HG02840 (cell line): ENCODE data around the gene TRERF1.

Experiments used
- ATAC-seq: cut with Tn5 transposase; IDR thresholded peaks from one replicate; pipeline ENCODE4 v1.9.1; 2021; ENCODE audit warnings: mild to moderate bottlenecking, moderate library complexity, moderate number of reproducible peaks; ENCODE audit not compliant: unreplicated experiment, low FRiP score

TRERF1 gene

GRCh38 chr6:42400061-42400760 is 51.5 kb downstream of the TRERF1 start:
- ATAC-seq: no peak

DNA sequence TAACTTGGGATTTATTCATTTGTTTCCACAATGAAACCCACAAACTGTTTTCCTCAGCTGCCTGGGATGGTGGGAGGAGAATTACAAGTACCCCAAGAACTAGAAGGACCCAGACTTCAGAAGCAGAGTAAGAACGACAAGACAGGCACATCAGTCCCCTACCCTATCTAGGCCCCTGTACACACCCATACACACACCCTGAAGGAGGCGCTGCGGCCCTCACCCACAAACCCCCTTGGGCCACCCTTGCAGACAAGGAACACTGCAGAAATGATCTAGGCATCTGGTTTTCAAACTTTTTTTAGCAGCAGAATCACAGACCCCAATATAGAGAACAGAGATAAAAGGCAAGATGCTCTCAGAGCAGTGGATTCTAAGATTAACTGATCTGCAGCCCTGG is 55.0 kb downstream of the TRERF1 start:
- ATAC-seq: no peak

DNA sequence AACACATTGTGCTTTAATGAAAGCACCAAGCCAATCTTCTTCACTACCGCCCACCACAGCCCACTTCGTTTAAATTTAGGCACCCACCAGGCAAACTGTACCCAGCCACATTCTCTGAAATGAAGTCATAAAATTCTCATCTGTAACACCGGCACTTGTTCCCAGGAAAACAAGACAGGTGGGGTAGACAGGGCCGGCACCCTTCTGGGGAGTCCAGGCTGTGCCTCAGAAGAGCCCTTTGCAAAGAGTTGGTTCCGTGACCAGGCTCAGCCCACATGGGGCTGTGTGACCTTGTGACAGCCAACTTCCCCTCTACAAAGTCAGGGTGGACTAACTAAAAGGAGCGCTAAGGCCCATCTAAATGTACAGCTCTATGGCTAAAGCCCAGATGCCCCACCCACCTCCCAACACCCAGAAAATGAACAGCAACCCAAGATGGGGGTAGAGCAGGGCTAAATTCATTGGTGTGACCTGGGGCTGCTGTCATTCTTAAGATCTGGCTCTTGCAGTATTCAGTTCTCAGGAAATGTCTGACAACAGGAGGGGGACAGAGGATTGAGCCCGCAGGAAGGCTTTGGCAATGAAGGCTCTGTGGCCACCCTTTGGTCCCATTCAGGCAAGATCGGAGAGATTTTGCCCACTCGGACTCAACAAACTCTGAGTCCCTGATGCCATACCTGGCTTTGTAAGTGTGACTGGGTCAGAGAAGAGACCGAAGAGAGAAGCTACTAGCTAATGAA is 56.7 kb downstream of the TRERF1 start:
- ATAC-seq: no peak

GRCh38 chr6:42394151-42394550 is 57.6 kb downstream of the TRERF1 start:
- ATAC-seq: no peak

DNA sequence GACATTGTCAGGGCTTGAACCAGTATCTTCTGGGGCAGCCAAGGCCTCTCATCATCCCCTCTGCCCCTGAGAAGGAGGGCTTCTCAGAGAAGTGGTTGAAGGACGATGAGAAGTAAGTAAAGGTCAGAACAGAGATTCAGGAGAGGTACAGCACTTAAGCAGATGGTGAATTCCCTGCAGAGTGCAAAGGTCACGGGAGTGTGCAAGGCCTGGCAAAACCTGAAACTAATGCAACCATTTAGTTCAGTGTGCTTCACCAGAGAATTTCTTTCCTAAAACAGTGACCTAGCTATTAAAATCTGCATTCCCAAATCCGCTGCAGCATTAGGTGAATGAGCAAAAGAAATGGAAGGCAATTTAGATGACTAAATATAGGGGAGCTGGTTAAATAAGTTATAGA is 58.4 kb downstream of the TRERF1 start:
- ATAC-seq: no peak

DNA sequence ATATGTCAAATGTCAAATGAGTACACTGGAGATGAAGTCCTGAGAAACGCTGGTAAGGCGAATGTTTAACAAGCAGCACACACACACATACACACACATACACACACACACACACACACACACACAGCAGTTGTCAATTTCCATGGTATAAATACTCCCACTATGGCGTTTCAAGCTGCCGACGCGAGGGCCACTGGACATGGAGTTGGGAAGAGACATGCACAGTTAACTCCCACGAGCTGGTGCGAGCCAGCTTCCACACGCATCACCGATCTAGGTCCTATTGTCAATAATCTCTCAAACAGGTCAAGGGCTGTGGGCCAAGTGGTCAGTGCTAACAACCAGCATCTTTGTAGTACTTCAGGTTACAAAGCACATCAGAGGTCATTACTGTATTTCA is 58.9 kb downstream of the TRERF1 start:
- no peak for ATAC-seq

DNA sequence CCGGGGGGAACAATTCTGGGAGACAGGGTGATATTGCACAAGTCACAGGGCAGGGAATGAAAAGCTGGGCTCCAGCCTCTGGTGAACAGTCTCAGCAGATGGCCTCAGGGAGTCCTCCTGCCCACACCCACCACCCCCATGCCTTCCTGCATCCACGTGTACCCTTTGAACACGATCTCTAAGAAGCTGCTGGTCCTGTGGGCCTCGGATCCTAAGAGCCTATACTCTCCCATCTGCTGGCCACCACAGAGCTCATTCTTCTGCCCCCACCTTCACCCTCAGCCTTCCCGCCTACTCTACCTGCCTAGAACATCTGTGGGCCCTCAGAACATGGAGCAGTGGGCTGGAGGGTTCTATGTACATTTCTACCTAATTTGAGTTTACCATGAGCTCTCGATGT is 60.3 kb downstream of the TRERF1 start:
- no peak for ATAC-seq

- ATAC-seq: no peak
These were observed 61.3 kb downstream of the TRERF1 start for GRCh38 chr6:42390228-42390934.

DNA sequence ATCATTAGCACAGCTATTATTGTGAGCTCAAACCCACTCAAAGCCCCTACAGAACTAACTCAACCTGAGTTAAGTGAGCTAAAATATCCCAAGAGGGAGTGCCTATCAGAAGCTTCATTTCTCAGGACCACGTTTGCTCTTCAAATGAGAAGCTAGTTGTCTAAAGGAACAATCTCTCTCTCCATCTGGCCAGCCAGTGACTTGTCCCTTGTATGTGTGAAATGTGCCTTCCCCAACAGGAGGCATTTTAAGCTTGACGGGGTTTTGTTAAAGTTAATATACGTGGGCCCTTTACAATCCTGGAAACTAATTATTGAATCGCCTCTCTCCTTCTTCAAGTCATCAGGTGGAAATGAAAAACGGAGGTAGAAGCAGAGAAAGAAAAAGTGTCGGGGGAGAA is 62.0 kb downstream of the TRERF1 start:
- ATAC-seq: no peak

DNA sequence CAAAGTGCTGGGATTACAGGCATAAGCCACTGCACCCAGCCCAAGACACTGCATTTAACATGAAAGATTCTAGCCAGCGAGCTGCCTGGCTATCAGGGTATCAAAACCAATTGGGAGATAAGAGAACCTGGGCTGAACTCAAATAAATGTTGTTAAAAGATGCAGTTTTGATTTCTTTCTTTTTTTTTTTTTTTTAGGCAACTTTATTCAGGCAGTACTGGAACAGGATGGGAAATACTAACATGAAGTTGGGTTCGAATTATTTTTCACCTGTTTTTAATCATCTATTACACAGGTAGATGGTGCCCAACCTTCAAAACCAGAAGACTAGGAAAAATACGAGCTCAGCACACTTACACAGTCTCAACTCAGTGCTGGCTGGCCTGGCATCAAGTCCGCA is 63.7 kb downstream of the TRERF1 start:
- ATAC-seq: no peak

GRCh38 chr6:42387336-42387735 is 64.4 kb downstream of the TRERF1 start:
- no peak for ATAC-seq

GRCh38 chr6:42385339-42385738 is 66.4 kb downstream of the TRERF1 start:
- no peak for ATAC-seq

DNA sequence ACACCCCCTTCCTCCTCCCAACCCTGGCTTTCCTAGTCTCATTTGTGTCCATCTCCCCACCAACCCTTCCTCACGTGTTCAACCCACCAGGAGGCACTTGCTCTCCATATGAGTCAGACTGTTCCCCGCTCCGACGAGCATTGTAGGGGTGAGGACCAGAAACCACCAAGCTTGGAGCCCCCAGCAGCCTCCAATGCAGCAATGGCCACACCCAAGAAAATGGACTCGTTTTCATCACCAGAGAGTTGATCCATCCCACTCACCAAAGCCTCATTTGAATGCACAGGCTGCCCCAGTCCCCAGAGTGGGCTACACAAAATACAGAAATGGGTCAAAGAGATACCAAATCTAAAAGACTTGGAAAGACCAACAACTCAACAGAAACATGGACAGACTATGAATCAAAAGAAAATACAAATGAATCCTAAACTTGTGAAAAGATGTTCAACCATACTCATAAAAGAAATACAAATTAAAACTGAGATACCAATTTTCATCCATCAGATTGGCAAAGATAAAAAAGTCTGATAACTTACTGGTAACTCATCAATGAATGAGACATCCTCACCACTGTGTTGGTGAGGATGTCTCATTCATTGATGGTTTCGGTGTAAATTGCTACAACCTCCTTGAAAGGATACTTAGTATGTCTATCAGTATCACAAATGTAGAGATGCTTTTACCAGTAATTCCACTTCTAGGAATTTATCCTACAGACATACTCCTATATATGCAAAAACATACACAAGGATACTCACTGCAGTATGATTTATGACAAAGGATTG is 68.1 kb downstream of the TRERF1 start:
- no peak for ATAC-seq

GRCh38 chr6:42381850-42382249 is 69.9 kb downstream of the TRERF1 start:
- ATAC-seq: no peak

DNA sequence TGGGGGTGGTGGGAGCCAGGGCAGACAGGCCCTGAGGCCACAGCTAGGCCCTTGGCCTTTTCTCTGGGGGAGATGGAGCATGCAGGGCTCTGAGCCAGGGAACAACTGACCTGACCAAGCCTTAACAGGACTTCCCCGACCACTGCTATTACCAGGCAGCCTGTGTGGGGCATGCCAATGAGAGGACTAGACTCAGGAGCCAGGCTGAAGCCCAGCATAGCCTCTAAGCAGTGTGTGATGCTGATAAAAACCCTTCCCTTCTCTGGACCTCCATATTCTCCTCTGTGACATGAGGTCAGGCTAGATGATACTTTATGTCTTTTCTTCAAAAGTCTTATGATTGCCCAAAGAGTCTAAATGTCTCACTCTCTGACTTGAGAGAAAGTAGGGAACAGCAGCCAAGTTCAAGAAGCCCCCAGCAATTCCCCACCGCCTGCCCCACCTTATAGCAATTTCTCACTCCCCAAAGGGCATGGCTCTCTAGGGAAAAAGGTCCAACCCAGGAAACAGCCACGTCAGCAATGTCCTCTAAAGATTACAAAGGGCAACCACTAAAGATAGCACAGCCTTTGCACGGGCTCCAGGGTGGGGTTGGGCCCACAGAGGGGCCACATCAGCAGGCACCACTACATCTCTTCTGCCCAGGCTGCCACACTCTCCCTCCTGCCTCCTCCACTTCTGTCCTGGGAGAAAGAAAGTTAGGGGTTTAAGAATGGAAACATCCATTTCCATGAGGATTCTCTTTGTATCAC is 71.3 kb downstream of the TRERF1 start:
- no peak for ATAC-seq

- no peak for ATAC-seq
These were observed 73.2 kb downstream of the TRERF1 start for GRCh38 chr6:42378536-42378935.

DNA sequence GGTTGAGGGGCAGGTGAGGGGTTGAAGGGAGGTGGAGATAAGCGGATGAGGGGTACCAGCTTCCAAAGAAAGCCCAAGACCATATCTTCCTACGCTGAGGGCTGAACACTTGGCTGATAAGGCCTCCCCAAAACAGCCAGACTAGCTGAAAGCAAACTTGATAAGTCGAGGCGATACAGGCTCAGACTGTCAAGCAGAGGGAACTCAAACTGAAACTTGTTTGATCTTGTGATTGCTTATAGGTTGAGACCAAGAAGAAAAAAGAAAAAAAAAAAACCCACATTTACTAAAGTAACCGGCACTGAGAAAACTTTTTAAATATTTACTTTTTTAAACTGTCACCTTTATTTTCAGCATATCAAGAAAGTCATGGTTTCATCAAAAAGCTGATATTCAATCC is 73.6 kb downstream of the TRERF1 start:
- ATAC-seq: no peak

- ATAC-seq: no peak
These were observed 76.6 kb downstream of the TRERF1 start for GRCh38 chr6:42375007-42375635.

DNA sequence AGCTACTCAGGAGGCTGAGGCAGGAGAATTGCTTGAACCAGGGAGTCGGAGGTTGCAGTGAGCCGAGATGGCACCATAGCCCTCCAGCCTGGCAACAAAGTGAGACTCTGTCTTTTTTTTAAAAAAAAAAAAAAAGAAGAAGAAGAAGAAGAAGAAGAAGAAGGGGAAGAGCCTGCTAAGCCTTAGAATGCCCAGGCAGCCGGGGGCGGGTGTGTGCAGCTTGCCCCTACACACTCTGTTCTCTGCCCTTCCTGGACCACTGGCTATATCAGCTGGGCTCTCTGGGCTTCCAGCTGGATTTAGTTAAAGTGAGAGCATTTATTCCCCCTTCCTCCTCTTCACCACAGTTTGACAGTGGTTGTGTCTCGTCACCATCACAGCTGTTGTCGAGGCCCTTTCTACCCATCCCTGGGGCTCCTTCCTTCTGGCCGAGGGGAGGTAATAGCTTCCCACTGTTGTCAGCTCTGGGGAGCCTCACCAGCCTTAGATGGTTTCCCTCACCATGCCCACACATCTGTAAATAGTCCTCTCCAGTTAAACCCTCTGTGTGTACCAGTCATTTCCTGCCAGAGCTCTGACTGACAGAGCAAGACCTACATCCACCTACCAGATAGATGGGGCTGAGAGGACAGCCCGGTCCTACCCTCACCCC is 77.6 kb downstream of the TRERF1 start:
- no peak for ATAC-seq
